Astrocyte (in vitro differentiated cells and primary cell): ENCODE results near the gene WFDC13. TPM values are rescaled to one million over a fixed set of nuclear protein-coding genes. Genes with fewer than 3 reads are reported as not detected.
"Not testable (repeated sequence)": the region's sequence is repeated elsewhere in the genome, so short reads cannot be mapped to it uniquely, and the experiment has no call there.

Experiments used
- DNase-seq: peaks from one replicate; pipeline ENCODE4 v3.0.0-alpha.2; 2010; ENCODE audit warnings: low read depth
- FAIRE-seq: peaks from 2 replicates; lab custom pipeline; 2011; peaks lifted over from hg19 to GRCh38; lab: Jason Lieb, UNC
- H2AFZ ChIP-seq: 2 replicates; pipeline ENCODE4 v1.6.0; 2012; ENCODE audit warnings: low read depth, low read length, inconsistent platforms
- H3K27ac ChIP-seq: 2 replicates; pipeline ENCODE4 v1.5.1; 2011; ENCODE audit warnings: low read depth, low read length, inconsistent platforms
- H3K27me3 ChIP-seq: 2 replicates; pipeline ENCODE4 v1.6.0; 2011; ENCODE audit warnings: low read length, inconsistent platforms; ENCODE audit not compliant: insufficient read depth
- H3K36me3 ChIP-seq: 2 replicates; pipeline ENCODE4 v1.5.1; 2011; ENCODE audit warnings: low read length, inconsistent platforms; ENCODE audit not compliant: insufficient read depth
- H3K4me1 ChIP-seq: 2 replicates; pipeline ENCODE4 v1.5.1; 2011; ENCODE audit warnings: low read length, inconsistent platforms; ENCODE audit not compliant: insufficient read depth
- H3K4me2 ChIP-seq: 2 replicates; pipeline ENCODE4 v1.6.0; 2012; ENCODE audit warnings: low read length, inconsistent platforms
- H3K4me3 ChIP-seq: 2 replicates; pipeline ENCODE4 v1.5.1; 2011; ENCODE audit warnings: low read depth, mild to moderate bottlenecking, low read length, inconsistent platforms; ENCODE audit not compliant: insufficient read depth
- H3K79me2 ChIP-seq: 2 replicates; pipeline ENCODE4 v1.6.0; 2012; ENCODE audit warnings: mild to moderate bottlenecking, low read length, inconsistent platforms; ENCODE audit not compliant: insufficient read depth
- H3K9ac ChIP-seq: 2 replicates; pipeline ENCODE4 v1.6.0; 2012; ENCODE audit warnings: mild to moderate bottlenecking, low read length, inconsistent platforms
- H3K9me3 ChIP-seq: 2 replicates; pipeline ENCODE4 v1.5.1; 2012; ENCODE audit warnings: low read depth, mild to moderate bottlenecking, low read length, inconsistent platforms; ENCODE audit not compliant: insufficient read depth
- H4K20me1 ChIP-seq: 2 replicates; pipeline ENCODE4 v1.6.0; 2012; ENCODE audit warnings: low read length, inconsistent platforms; ENCODE audit not compliant: insufficient read depth
- H3K27ac Mint-ChIP-seq: one replicate; pipeline ENCODE4 v1.8.0; 2021; ENCODE audit warnings: mild to moderate bottlenecking, mixed read lengths; ENCODE audit not compliant: unreplicated experiment
- H3K27me3 Mint-ChIP-seq: one replicate; pipeline ENCODE4 v1.8.0; 2021; ENCODE audit warnings: low read depth, mixed read lengths; ENCODE audit not compliant: unreplicated experiment
- H3K36me3 Mint-ChIP-seq: one replicate; pipeline ENCODE4 v1.8.0; 2021; ENCODE audit warnings: low read depth, mixed read lengths; ENCODE audit not compliant: unreplicated experiment
- H3K4me1 Mint-ChIP-seq: one replicate; pipeline ENCODE4 v1.8.0; 2021; ENCODE audit warnings: low read depth, mixed read lengths; ENCODE audit not compliant: unreplicated experiment
- H3K4me3 Mint-ChIP-seq: one replicate; pipeline ENCODE4 v1.8.0; 2021; ENCODE audit warnings: mild to moderate bottlenecking, moderate library complexity, mixed read lengths; ENCODE audit not compliant: unreplicated experiment
- H3K9me3 Mint-ChIP-seq: one replicate; pipeline ENCODE4 v1.8.0; 2021; ENCODE audit warnings: mild to moderate bottlenecking, mixed read lengths; ENCODE audit not compliant: unreplicated experiment
- EZH2 ChIP-seq: IDR thresholded peaks from 2 replicates; pipeline ENCODE4 v1.6.1; 2012; ENCODE audit warnings: mild to moderate bottlenecking, low read length, inconsistent platforms; ENCODE audit not compliant: insufficient read depth
- total RNA-seq: library from RNA; stranded (reverse); gene quantifications from 2 replicates; pipeline ENCODE4 v1.2.1, GENCODE V29; 2021
- TF ChIP-seq, protein P1 (sequence below): IDR thresholded peaks from 2 replicates; pipeline ENCODE4 v1.5.1; 2011; ENCODE audit warnings: low read depth, mild to moderate bottlenecking, inconsistent platforms, low read length, moderate library complexity; ENCODE audit not compliant: insufficient read depth

The WFDC13 gene
- total RNA-seq, 1 donor from 2014 or later = not detected

DNA sequence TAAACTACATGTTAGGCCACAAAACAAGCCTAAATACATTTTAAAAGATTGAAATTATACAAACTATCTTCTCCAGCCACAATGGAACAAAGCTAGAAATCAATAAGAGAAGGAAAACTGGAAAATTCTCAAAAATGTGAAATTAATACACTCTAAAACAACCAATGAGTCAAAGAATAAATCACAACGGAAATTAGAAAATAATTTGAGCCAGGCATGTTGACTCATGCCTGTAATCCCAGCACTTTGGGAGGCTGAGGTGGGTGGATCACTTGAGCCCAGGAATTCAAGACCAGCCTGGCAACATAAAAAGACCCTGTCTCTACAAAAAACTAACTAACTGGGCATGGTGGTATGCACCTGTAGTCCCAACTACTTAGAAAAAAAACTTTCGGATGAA lies 6.3 kb upstream of the WFDC13 start:
- Histone ChIP-seq H3K9me3 (no peaks in the 10 kb centered on the region), H3K4me2 (no peak overlapping the region), H3K4me1 (no peaks in the 10 kb centered on the region), H4K20me1 (no peaks in the 10 kb centered on the region), H3K4me3 (no peak overlapping the region), H2AFZ (no peak overlapping the region), H3K27me3 (no peaks in the 10 kb centered on the region), H3K36me3 (no peaks in the 10 kb centered on the region), H3K79me2 (no peaks in the 10 kb centered on the region), H3K9ac (no peak overlapping the region), H3K27ac (no peak overlapping the region)
- H3K4me3 Mint-ChIP-seq = no peak overlapping the region
- TF ChIP-seq, protein P1, sequence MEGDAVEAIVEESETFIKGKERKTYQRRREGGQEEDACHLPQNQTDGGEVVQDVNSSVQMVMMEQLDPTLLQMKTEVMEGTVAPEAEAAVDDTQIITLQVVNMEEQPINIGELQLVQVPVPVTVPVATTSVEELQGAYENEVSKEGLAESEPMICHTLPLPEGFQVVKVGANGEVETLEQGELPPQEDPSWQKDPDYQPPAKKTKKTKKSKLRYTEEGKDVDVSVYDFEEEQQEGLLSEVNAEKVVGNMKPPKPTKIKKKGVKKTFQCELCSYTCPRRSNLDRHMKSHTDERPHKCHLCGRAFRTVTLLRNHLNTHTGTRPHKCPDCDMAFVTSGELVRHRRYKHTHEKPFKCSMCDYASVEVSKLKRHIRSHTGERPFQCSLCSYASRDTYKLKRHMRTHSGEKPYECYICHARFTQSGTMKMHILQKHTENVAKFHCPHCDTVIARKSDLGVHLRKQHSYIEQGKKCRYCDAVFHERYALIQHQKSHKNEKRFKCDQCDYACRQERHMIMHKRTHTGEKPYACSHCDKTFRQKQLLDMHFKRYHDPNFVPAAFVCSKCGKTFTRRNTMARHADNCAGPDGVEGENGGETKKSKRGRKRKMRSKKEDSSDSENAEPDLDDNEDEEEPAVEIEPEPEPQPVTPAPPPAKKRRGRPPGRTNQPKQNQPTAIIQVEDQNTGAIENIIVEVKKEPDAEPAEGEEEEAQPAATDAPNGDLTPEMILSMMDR = no peak
- no peak for TF ChIP-seq EZH2
- DNase-seq = no peak
- no peaks in the 10 kb centered on the region for H3K36me3 Mint-ChIP-seq
- H3K9me3 Mint-ChIP-seq = peaks cover 3% of the 10 kb centered on the region
- H3K27me3 Mint-ChIP-seq = no peaks in the 10 kb centered on the region
- H3K4me1 Mint-ChIP-seq = peaks cover 3% of the 10 kb centered on the region
- FAIRE-seq = no peak
- no peak overlapping the region for H3K27ac Mint-ChIP-seq

DNA sequence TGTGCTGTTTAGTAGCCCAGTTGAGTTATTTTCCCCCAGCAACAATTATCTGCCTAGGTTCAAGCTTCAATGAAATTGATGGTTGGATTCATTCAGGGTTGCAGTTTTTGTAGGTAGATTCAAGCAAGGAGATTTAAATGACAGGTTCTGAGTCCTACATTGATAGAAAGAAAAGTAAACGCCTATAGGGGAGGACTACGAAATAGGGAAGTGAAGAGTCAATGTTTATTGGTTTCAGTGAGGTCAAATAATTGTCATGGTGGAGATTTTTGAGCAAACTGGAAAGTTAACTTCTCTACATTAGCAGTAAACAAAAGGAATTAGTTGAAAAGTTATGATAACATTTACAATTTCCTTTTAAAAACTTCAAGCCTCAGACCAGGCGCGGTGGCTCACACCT lies 734 bp upstream of the WFDC13 start:
- H2AFZ ChIP-seq = no peak overlapping the region
- H3K9me3 ChIP-seq = no peaks in the 10 kb centered on the region
- no peak overlapping the region for H3K4me3 ChIP-seq
- no peaks in the 10 kb centered on the region for H3K79me2 ChIP-seq
- no peak overlapping the region for H3K27ac Mint-ChIP-seq
- H3K27me3 Mint-ChIP-seq = peaks cover 10% of the 10 kb centered on the region
- no peaks in the 10 kb centered on the region for H3K4me1 ChIP-seq
- no peaks in the 10 kb centered on the region for H4K20me1 ChIP-seq
- H3K36me3 ChIP-seq = no peaks in the 10 kb centered on the region
- TF ChIP-seq, protein P1 = no peak
- no peak for TF ChIP-seq EZH2
- DNase-seq (no peak), FAIRE-seq (no peak)
- H3K4me2 ChIP-seq = no peak overlapping the region
- no peaks in the 10 kb centered on the region for H3K36me3 Mint-ChIP-seq
- H3K4me3 Mint-ChIP-seq = no peak overlapping the region
- no peaks in the 10 kb centered on the region for H3K4me1 Mint-ChIP-seq
- no peak overlapping the region for H3K9ac ChIP-seq
- H3K9me3 Mint-ChIP-seq = peaks cover 4% of the 10 kb centered on the region
- H3K27ac ChIP-seq = no peak overlapping the region
- no peaks in the 10 kb centered on the region for H3K27me3 ChIP-seq

GRCh38 chr20:45704969-45705637 lies 3.3 kb downstream of the WFDC13 start, which contains the start of gene WFDC10B:
WFDC10B (minus strand) TSS chr20:45705019; CDS start chr20:45685992, 19,027 bp downstream.
- no peak for TF ChIP-seq EZH2
- TF ChIP-seq, protein P1 = no peak
- FAIRE-seq (no peak), DNase-seq (no peak)
- H3K27ac ChIP-seq = no peak within 1 kb of the TSS
- Mint-ChIP-seq H3K9me3 (peaks cover 4% of the 10 kb centered on the region), H3K27me3 (peaks cover 10% of the 10 kb centered on the region), H3K4me1 (no peaks in the 10 kb centered on the region), H3K4me3 (no peak within 1 kb of the TSS), H3K36me3 (no peaks in the 10 kb centered on the region), H3K27ac (no peak within 1 kb of the TSS)
- no peak within 1 kb of the TSS for H3K9ac ChIP-seq
- no peak within 1 kb of the TSS for H2AFZ ChIP-seq
- no peaks in the 10 kb centered on the region for H3K36me3 ChIP-seq
- no peaks in the 10 kb centered on the region for H3K27me3 ChIP-seq
- no peaks in the 10 kb centered on the region for H4K20me1 ChIP-seq
- no peak within 1 kb of the TSS for H3K4me3 ChIP-seq
- H3K79me2 ChIP-seq = no peaks in the 10 kb centered on the region
- no peaks in the 10 kb centered on the region for H3K9me3 ChIP-seq
- H3K4me1 ChIP-seq = no peaks in the 10 kb centered on the region
- H3K4me2 ChIP-seq = no peak within 1 kb of the TSS

- H3K4me1 Mint-ChIP-seq, H2AFZ ChIP-seq, H3K4me1 ChIP-seq, H3K9me3 Mint-ChIP-seq, H3K9ac ChIP-seq, H3K27ac Mint-ChIP-seq, H3K4me3 ChIP-seq, H3K27me3 Mint-ChIP-seq, H3K36me3 ChIP-seq, H3K27ac ChIP-seq, H3K36me3 Mint-ChIP-seq, H3K79me2 ChIP-seq, H3K4me2 ChIP-seq, DNase-seq, H4K20me1 ChIP-seq, H3K9me3 ChIP-seq, H3K4me3 Mint-ChIP-seq, H3K27me3 ChIP-seq, FAIRE-seq: not testable (repeated sequence)
These were observed 14.4 kb downstream of the WFDC13 start for GRCh38 chr20:45716141-45716688.
